ENCODE data around the gene CLASP1. TPM values are rescaled to one million over a fixed set of nuclear protein-coding genes. Genes with fewer than 3 reads are reported as not detected.

The CLASP1 gene
- polyA plus RNA-seq, 1 experiment, result 12.8 TPM

DNA sequence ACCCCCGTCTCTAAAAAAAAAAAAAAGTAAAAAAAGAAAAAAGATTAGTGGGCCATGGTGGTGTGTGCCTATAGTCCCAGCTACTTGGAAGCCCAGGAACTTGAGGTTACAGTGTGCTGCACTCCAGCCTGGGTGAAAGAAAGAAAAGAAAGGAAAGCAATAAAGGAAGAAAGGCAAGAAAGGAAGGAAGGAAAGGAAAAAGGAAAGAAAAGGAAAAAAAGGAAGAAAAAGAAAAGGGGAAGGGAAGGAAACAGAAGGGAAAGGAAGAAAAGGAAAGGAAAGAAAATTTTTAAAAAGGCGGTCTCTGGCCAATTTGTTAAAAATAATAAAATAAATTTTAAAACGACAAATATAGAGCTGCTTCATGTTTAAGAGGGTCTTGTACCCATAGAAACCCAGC is 192.9 kb downstream of the CLASP1 start:
- no peak overlapping the region for H3K4me3 ChIP-seq (ENCODE audit: low read depth, low read length)
- TF ChIP-seq, protein P1, sequence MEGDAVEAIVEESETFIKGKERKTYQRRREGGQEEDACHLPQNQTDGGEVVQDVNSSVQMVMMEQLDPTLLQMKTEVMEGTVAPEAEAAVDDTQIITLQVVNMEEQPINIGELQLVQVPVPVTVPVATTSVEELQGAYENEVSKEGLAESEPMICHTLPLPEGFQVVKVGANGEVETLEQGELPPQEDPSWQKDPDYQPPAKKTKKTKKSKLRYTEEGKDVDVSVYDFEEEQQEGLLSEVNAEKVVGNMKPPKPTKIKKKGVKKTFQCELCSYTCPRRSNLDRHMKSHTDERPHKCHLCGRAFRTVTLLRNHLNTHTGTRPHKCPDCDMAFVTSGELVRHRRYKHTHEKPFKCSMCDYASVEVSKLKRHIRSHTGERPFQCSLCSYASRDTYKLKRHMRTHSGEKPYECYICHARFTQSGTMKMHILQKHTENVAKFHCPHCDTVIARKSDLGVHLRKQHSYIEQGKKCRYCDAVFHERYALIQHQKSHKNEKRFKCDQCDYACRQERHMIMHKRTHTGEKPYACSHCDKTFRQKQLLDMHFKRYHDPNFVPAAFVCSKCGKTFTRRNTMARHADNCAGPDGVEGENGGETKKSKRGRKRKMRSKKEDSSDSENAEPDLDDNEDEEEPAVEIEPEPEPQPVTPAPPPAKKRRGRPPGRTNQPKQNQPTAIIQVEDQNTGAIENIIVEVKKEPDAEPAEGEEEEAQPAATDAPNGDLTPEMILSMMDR (IDR thresholded peaks at IDR 0.05; ENCODE audit: low read depth, low read length), result no peak
- no peak overlapping the region for H3K27ac ChIP-seq (ENCODE audit: low read depth, low read length)
- no peaks in the 10 kb centered on the region for H3K27me3 ChIP-seq (ENCODE audit: control insufficient read depth, insufficient read depth, low read length)
- ChIA-PET CTCF (no interaction called here), POLR2A (no interaction called here)
- no peaks in the 10 kb centered on the region for H3K9me3 ChIP-seq (ENCODE audit: control insufficient read depth, insufficient read depth, low read length)
- DNase-seq (ENCODE audit: low read depth, low spot score), result no peak

DNA sequence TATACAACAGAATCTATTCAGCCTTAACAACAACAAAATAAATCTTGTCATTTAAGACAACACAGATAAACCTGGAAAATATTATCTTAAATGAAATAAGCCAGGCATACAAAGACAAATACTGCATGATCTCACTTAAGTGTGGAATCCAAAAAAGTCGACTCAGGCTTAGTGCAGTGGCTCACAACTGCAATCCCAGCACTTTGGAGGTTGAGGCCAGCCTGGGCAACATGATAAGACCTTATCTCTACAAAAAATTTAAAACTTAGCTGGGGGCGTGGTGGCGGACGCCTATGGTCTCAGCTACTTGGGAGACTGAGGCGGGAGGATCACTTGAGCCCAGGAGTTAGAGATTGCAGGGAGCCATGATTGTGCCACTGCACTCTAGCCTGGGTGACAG is 193.8 kb downstream of the CLASP1 start:
- H3K27me3 ChIP-seq (ENCODE audit: control insufficient read depth, insufficient read depth, low read length), result no peaks in the 10 kb centered on the region
- no peaks in the 10 kb centered on the region for H3K9me3 ChIP-seq (ENCODE audit: control insufficient read depth, insufficient read depth, low read length)
- H3K27ac ChIP-seq (ENCODE audit: low read depth, low read length), result no peak overlapping the region
- no peak overlapping the region for H3K4me3 ChIP-seq (ENCODE audit: low read depth, low read length)
- DNase-seq (ENCODE audit: low read depth, low spot score), result no peak
- POLR2A ChIA-PET, result no interaction called here
- CTCF ChIA-PET, result no interaction called here
- TF ChIP-seq, protein P1 (IDR thresholded peaks at IDR 0.05; ENCODE audit: low read depth, low read length), result no peak

DNA sequence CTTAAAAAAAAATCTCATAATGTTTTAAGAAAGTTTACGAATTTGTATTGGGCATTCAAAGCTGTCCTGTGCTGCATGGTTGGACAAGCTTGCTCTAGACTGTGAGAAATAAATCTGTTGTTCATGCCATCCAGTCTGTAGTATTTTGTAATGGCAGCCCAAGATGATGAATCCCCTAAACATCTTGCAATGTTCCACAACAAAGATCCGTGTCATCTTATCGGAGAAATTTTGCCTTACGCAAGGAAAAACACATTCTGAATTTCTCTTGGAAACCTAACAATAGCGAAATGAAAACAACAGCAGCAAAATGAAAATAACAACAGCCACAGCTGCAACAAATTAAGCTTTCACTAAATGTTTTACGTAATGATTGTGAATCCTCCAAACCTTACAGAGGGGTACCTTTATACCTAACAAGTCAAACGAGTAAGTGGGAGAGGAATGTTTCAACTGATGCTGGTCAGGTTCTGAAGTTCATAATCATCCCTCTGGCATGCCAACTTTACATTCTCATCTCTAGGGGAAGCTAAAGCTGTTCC is 194.6 kb downstream of the CLASP1 start:
- CTCF ChIA-PET, result no interaction called here
- POLR2A ChIA-PET, result no interaction called here
- TF ChIP-seq, protein P1 (IDR thresholded peaks at IDR 0.05; ENCODE audit: low read depth, low read length), result no peak
- DNase-seq (ENCODE audit: low read depth, low spot score), result no peak
- Histone ChIP-seq H3K4me3 (ENCODE audit: low read depth, low read length) (no peak overlapping the region), H3K27me3 (ENCODE audit: control insufficient read depth, insufficient read depth, low read length) (no peaks in the 10 kb centered on the region), H3K9me3 (ENCODE audit: control insufficient read depth, insufficient read depth, low read length) (no peaks in the 10 kb centered on the region), H3K27ac (ENCODE audit: low read depth, low read length) (no peak overlapping the region)

DNA sequence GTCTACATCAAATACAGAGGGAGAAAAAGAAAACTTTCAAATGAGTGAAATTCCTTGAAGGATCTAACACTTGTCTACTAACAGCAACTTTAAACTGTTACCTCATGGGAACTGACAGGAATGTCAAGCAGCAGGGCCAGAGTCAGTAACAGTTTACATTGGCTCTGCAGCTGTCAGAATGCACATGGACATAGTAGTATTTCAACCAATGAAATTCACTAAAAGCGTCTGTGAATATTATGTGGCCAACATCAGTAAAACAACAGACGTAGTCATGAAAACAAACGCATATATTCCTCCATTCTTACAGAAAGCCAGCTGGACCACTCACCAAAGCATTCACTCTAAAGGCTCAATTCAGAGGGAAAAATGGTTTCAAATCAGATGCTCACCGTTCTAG is 197.9 kb downstream of the CLASP1 start:
- H3K27ac ChIP-seq (ENCODE audit: low read depth, low read length), result no peak overlapping the region
- ChIA-PET POLR2A (interaction anchor here (2.1 kb wide), 1 partner anchor 79 kb away, joined by 9 read pairs; the partner anchor contains the start of gene RNU4ATAC), CTCF (interaction anchor here (0.9 to 1.3 kb wide), 3 partner anchors 49 to 96 kb away, joined by 3 to 7 read pairs (median 5); partner anchors contain the start of gene RNU4ATAC)
- no peak overlapping the region for H3K4me3 ChIP-seq (ENCODE audit: low read depth, low read length)
- no peaks in the 10 kb centered on the region for H3K9me3 ChIP-seq (ENCODE audit: control insufficient read depth, insufficient read depth, low read length)
- TF ChIP-seq, protein P1 (IDR thresholded peaks at IDR 0.05; ENCODE audit: low read depth, low read length), result no peak
- DNase-seq (ENCODE audit: low read depth, low spot score), result peak; percentile 89
- no peaks in the 10 kb centered on the region for H3K27me3 ChIP-seq (ENCODE audit: control insufficient read depth, insufficient read depth, low read length)

DNA sequence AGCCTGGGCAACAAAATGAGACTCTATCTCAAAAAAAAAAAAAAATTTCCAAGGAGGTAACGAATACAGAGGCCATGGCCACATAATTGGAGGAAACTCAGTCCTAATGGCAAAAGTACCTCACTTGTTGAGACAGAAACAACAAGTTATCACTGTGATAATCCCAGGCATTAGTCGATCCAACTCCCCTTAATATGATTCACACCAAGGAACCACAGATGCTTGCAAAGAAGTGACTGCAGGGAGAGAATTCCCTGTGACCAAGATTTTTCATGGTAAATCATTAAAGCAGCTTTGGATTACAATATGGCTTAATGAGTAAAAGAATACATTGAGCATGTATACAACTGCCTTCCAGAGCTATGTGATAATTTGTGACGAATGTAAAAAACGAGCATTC is 199.0 kb downstream of the CLASP1 start:
- TF ChIP-seq, protein P1 (IDR thresholded peaks at IDR 0.05; ENCODE audit: low read depth, low read length), result no peak
- no peak for DNase-seq (ENCODE audit: low read depth, low spot score)
- H3K27ac ChIP-seq (ENCODE audit: low read depth, low read length), result no peak overlapping the region
- no peak overlapping the region for H3K4me3 ChIP-seq (ENCODE audit: low read depth, low read length)
- CTCF ChIA-PET, result interaction anchor here (1.1 kb wide), 1 partner anchor 268 kb away, joined by 3 read pairs; no protein-coding TSS in a partner anchor
- POLR2A ChIA-PET, result interaction anchor here (0.7 to 2.1 kb wide), 2 partner anchors 67 to 80 kb away, joined by 4 to 9 read pairs; partner anchors contain the start of gene RNU4ATAC
- H3K27me3 ChIP-seq (ENCODE audit: control insufficient read depth, insufficient read depth, low read length), result no peaks in the 10 kb centered on the region
- H3K9me3 ChIP-seq (ENCODE audit: control insufficient read depth, insufficient read depth, low read length), result no peaks in the 10 kb centered on the region
